ENCODE data around the gene ANXA3. TPM values are rescaled to one million over a fixed set of nuclear protein-coding genes. Genes with fewer than 3 reads are reported as not detected.

Gene ANXA3
- total RNA-seq, 1 donor from 2014 or later = 12.3 TPM

DNA sequence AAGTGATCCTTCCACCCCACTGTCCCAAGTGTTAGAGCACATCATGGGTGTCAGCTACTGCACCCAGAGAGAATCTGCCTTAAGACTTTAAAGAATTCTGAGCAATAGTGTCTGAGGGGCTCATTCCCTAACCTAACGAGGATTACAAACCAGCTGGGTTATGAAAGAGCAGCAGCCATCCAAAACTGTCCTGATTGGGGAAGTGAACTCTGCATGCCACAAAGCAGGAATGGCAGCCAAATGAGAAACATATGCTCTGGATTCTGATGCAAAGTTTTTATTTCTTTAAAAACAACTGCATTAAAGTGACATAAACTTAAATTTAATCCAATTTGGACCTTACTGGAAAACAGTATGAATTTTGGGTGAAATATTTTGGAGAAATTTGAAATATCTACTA, 103.2 kb downstream of the ANXA3 start:
- intact Hi-C loops (cut with DNase I) = loop anchor here (5.0 kb wide), 1 partner anchor 67 kb away; no protein-coding TSS in a partner anchor
- no peak for DNase-seq (ENCODE audit: low spot score)

DNA sequence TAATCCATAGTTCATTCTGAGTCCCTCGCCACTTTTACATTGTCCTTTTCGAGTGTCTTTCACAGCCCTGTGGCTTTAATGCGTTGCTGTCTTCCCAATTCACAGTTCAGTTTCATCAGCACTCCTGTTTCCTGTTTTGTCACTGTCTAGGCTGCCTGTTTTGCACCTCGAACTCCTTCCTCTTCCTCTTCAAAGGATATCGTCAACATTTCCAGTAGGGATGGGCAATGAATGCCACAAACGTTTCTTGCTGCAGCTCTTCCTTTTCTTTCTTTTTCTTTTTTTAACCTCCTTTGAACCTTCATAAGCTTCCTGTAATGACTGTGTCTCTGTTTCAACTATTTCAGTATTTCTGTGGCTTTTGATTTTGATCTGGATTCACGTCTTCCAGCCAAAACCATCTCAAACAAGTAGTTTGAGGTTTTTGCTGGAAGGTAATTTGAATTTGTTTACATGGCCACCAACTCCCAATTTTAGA, 105.4 kb downstream of the ANXA3 start:
- intact Hi-C loops (cut with DNase I) = no loop called here
- no peak for DNase-seq (ENCODE audit: low spot score)

DNA sequence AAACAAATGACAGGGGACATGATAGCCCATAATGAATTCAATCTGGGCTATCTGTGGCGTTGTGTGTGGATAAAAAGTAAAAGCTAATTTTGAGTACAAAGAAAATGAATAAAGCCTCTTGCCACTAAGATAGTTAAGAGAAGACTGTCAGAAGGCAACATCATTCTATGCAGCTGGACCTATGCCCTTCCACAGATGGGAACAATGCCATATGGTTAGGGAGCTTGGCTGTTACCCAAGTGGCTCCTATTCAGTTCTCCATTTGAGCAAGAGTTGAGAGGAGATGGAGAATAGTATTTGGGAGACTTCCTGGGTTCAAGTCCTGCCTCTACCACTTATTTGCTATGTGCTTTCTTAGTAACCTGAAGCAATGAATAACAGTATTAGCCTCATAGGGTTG, 107.7 kb downstream of the ANXA3 start:
- DNase-seq (ENCODE audit: low spot score) = no peak
- intact Hi-C loops (cut with DNase I) = no loop called here

DNA sequence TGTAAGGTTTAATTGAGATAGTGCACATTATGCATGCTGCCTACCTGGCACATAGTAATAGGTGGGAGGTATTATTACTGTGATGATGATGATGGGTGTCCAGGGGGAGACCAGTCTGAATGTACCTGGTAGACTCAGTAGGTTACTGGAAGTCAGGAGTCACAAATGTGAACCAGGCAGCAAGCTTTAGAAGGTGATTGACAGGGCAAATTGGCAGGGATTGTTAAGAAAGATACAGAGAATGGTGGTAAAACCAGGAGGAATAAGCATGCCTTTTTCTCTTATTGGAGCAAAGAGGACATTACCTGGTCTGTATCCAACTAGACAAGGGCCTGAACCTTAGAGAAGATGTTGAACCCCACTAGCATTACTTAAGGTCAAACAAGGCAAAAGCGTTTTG, 108.1 kb downstream of the ANXA3 start:
- no peak for DNase-seq (ENCODE audit: low spot score)
- intact Hi-C loops (cut with DNase I) = no loop called here

Other genes starting within 250 kb of the ANXA3 start
- 37.6 TPM for gene BMP2K, start 224.6 kb downstream of the ANXA3 start, total RNA-seq

Data from cardiac septum (tissue), 1 donor.